Stomach (tissue), 4 donors: ENCODE results near the gene LRIF1.

Experiments
- EP300 ChIP-seq: sonication (generic); formaldehyde crosslinking; IDR thresholded peaks from one replicate; pipeline ENCODE4 v1.6.1; 2017; ENCODE audit warnings: antibody characterized with exemption
- POLR2A ChIP-seq, 4 donors: fragments of 450-650 bp; IDR thresholded peaks; one replicate each; pipeline ENCODE4 v1.6.1; 2016; ENCODE audit warnings: antibody characterized with exemption in 4 of 4, control low read depth in 2 of 4, mild to moderate bottlenecking in 1 of 4, moderate library complexity in 1 of 4
- TF ChIP-seq, protein P1 (sequence below), 7 experiments: fragments of 450-650 bp in 4 of 7; fragments of 200-600 bp in 3 of 7; sonication (generic) in 3 of 7; IDR thresholded peaks; one replicate each; pipeline ENCODE4 v1.5.1; 2016 to 2019; ENCODE audit warnings: antibody characterized with exemption in 7 of 7, control low read depth in 2 of 7, mild to moderate bottlenecking in 1 of 7

DNA sequence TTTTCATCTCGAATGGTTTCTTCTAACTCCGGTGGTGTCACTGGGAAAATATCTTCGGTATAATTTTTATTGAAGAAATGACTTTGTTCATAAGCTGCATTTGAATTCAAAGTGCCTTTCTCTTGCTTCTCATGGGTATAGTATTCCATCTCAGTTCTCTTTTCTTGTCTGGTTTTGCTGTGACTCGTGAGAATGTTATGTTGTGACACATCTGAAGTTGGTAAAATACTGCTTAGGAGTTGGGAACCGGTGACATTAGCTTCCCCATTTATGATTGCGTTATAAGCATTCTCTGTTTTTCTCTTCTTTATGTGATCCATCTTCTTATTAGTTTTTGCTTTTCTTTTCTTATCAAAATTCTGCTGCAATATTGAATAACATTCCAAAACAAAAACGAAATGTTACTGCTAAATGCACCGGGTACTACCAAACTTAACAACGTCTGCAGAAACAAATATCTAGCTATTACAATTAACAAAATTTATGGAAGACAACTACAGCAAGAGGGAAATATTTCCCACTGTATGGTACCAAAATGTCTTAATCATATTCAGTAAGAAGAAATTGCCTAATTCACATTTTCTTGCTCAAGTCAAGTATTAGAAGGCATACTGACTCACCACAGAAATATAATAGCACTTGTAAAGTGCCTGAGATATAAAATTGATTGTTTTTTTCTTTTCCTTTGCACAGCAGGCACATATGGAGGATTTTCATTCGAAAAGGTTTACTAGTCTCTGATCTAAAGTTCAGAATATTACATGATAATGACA lies 15.5 kb downstream of the LRIF1 start:
- TF ChIP-seq, protein P1, sequence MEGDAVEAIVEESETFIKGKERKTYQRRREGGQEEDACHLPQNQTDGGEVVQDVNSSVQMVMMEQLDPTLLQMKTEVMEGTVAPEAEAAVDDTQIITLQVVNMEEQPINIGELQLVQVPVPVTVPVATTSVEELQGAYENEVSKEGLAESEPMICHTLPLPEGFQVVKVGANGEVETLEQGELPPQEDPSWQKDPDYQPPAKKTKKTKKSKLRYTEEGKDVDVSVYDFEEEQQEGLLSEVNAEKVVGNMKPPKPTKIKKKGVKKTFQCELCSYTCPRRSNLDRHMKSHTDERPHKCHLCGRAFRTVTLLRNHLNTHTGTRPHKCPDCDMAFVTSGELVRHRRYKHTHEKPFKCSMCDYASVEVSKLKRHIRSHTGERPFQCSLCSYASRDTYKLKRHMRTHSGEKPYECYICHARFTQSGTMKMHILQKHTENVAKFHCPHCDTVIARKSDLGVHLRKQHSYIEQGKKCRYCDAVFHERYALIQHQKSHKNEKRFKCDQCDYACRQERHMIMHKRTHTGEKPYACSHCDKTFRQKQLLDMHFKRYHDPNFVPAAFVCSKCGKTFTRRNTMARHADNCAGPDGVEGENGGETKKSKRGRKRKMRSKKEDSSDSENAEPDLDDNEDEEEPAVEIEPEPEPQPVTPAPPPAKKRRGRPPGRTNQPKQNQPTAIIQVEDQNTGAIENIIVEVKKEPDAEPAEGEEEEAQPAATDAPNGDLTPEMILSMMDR (IDR thresholded peaks at IDR 0.05): no peak
- TF ChIP-seq POLR2A (IDR thresholded peaks at IDR 0.05) (no peak), EP300 (no peak)
